ENCODE results near the gene ALLC.
"Not testable (repeated sequence)": the region's sequence is repeated elsewhere in the genome, so short reads cannot be mapped to it uniquely, and the experiment has no call there.

Gene ALLC

DNA sequence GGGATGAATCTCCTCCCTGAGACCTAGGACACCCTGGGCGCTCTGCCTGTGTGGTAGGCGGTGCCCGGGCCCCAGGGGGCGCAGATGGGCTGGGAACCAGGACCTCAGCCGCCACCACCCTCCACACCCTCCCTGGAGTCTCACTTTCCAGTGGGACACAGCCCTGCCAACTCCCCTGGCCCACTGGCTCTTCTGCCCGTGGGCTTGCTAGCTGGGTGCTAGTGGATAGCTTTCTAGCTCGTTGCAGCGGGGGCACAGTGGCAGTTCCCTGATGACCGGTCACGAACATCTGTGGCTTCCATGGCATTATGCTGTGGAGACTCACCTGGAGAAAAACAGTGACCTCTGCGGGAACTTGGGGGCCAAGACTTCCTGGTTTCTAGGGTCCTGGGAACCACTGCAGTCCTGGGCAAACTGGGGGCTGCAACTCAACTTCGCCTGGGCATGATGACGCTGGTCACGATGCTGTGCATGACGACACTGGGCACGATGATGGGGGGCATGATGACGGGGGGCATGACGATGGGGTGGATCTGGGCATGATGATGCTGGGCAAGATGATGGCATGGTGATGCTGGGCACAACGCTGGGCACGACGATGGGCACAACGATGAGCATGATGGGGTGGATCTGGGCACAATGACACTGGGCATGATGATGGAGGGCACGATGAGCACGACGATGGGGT lies 31.0 kb upstream of the ALLC start:
- no peak for DNase-seq

DNA sequence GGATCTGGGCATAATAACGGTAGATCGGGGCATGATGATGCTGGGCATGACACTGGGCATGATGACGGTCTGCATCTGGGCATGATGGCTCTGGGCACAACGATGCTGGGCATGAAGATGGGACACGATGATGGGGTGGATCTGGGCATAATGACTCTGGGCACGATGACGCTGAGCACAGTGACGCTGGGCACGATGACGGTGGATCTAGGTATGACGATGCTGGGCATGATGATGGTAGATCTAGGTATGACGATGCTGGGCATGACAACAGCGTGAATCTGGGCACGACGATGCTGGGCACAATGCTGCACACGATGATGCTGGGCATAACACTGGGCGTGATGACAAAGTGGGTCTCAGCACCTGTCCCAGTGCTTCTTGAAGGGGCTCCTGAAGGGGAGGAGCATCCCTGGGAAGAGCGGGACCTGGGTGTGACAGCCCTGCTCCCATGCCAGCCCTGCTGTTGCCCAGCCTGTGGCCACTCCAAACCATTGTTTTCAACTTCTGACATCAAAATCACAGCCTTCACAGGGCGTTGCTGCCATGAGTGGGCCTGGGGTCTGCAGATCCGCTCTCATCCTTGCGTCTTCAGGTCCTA lies 30.4 kb upstream of the ALLC start:
- DNase-seq = no peak

DNA sequence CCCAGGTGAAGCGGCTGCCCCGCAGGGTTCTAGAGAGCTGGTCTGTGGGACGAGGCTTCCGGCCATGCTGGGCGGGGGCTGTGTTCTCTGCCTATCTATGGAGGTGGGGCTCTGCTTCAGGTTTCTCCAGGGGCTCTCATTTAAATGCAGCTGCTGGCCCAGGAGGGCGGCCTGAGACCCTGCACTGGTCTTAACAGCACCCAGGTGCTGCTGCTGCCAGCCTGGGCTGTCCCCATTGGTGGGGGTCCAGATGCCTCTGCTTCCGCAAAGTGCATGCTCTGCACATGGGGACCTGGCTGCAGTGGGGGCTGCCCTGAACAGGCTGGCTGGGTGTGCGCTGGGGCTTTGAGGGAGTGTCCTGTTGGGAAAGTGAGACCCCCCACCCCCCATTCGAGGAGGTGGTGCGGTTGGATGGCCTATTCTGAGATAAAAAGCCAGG lies 29.7 kb upstream of the ALLC start:
- no peak for DNase-seq

DNA sequence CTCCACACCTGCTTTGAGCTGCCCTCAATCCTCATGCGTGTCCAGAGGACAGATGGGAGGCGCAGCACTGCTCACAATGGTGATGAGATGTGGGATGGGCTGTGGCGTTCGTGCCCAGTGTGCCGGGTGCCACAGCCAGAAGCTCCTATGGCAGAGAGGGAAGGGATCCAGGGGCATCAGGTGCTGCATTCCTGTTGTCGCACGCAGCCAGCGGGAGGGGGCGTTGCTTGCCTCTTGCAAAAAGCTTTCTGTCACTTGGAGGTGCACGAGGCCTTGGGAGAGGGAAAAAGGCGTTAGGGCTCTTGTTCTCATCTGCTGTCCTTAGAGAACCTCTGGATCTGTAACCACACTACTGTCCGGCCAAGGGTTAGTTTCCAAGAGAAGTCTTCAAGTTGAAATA lies 29.2 kb upstream of the ALLC start:
- no peak for DNase-seq

DNA sequence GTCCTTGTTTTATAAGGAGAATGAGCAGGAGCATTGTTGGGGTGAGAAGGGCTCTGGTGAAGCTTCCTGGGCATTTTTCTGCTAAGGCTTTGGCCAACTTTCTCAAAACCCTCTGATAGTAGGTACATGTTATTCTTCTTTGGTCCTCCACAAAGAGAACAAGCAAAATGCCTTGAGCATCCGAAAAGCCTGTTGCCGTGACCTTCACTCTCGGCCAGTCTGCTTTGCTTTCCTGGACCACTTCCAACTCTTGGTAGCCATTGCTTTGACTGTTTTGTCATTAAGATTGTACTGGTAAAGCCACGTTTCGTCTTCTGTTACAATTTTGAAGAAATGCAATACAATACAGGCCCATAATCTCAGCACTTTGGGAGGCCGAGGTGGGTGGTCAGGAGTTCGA lies 27.4 kb upstream of the ALLC start:
- DNase-seq = no peak

DNA sequence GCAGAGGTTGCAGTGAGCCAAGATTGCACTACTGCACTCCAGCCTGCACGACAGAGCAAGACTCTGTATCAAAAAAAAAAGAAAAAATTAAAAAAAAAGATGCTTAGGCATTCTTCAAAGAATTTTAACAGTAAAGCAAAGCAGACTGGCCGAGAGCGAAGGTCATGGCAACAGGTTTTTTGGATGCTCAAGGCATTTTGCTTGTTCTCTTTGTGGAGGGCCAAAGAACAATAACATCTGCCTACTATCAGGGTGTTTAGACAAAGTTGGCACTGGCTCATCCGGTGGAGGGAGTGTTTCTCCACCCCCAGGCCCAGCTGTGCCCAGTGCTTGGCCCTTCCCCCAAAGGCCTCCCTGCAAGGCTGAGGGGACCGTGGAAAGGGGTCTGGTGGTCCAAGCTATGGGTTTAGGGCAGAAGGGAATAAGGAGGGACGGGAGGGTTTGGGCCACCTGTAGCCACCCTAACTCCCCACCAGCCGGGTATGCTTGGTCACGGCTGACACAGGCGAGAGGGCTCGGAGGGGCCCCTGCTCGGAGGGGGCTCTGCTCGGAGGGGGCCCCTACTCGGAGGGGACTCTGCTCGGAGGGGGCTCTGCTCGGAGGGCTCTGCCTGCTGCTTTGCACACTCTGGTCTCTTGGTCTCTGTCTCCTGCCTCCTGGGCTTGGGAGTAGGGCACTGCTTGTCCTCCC lies 26.7 kb upstream of the ALLC start:
- DNase-seq = no peak

DNA sequence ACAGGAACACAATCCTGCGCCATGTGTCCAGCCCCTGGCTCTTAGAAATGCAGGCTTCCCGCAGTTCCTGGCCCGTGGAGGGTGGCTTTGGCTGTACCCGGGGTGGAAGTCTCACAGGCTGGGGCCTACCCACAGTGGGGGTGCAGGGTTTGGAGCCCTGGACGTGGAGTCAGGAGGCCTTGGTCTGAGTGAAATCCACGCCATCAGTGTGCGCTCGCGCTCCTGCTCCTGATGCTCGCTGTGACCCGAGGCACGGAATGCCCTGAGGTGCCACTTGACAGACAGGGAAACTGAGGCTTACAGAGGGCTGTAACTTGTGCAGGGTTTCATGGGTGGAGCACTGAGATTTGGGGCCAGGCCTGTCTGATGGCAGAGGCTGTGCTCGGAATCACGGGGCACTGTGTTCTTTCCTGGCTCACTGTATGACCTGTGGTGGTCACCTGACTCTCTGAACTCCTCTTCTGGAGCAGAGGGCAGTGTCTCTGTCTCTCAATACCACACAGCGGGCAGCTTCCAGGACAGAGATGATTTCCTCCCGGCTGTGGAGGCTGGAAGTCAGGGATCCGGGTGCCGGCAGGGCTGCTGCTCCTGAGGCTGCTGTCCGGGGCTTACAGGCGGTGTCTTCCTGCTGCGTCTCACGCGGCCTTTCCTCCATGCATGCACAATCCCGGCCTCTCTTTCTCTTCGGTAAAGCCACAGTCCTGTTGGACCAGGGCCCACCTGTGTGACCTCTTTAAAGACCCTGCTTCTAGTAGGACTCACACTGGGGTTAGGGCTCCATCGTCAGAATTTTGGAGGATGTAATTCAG lies 25.9 kb upstream of the ALLC start:
- DNase-seq = no peak

DNA sequence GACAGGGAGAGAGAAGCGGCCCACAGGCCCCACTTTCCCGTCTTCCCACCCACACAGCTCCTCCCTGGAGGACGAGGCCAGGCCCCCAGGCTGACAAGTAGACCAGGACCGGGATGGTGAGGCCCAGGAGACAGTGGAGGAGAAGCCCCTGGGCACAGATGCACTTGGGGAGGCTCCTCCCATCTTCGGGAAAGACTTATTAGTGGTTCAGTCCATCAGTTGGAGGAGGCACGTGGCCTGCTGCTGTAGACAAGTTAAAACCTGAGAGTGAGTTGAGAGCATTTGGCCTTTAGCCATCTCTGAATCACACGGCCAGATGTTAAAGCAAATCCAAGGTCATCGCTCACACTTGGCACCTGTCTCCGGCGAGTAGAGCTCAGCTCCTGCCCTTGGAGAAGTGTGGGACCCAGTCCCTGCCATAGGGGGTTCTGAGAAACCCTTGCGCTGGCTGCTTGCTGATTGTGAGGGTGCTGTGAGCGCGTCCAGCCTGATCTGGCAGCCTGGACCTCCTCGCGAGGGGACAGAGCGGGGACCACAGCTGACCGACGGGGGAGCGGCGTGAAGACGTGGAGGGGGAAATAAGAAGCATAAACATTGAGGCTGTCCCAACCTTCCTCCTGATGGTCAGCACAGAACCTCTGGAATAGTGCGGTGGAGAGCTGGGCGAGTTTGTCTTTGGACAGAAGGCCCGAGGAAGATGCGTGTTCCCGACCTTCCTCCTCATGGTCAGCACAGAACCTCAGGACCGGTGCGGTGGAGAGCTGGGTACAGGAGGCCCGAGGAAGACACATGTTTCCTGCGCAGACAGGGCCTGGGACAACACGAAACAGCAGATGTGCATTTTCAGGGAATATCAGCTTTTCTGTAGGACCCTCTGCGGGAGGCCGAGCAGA lies 24.7 kb upstream of the ALLC start:
- no peak for DNase-seq

DNA sequence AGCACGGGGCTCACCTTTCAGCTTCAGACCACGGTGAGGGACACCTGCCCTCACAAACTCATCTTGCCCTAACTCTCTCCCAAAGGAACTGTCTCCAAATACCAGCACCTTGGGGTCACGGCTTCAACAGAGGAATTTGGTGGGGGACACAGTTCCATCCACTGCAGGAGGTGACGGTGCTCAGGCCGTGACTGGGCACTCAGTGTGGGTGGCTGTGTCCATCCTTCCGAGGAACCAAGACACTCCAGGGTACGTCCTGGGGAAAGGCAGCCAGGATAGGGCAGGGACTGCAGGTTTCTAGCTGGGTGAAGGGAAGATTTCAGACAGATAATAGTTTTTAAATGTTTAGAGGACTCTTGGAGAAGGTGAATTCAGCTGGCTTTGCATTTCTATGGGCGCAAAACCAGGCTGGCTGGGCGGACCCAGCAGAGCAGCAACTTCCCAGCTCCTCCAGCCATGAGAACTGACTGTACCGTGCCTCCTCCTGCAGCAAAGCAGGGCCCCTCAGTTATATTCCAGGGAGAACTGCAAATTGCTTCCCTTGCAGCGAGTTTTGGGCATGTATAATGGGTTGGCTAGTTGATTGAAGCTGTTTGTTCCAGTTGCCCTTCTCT lies 23.9 kb upstream of the ALLC start:
- DNase-seq = no peak

DNA sequence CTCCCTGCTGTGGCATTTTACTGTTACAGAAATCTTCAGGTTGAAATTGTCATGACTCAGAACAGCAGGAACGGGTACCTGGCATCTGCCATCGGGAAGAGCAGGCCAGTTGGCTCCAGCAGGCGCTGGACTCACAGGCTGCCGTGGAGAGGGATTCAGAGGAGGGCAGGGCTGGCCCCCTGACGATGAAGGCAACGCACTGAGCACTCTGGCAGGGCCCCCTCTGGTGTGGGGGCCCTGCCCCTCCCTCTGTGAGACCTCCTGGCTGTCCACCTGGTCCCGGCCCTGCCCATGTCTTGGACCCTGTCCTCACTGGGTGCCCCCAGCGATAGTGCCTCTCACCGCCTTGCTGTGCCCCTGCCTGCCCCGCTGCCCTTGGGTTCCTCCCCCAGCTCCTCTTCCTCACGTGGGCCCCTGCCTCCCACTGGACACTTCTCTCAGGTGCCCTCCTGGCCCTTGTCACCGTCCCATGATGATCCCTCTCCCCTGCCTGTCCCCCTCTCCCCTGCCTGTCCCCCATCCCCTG lies 23.3 kb upstream of the ALLC start:
- no peak for DNase-seq

DNA sequence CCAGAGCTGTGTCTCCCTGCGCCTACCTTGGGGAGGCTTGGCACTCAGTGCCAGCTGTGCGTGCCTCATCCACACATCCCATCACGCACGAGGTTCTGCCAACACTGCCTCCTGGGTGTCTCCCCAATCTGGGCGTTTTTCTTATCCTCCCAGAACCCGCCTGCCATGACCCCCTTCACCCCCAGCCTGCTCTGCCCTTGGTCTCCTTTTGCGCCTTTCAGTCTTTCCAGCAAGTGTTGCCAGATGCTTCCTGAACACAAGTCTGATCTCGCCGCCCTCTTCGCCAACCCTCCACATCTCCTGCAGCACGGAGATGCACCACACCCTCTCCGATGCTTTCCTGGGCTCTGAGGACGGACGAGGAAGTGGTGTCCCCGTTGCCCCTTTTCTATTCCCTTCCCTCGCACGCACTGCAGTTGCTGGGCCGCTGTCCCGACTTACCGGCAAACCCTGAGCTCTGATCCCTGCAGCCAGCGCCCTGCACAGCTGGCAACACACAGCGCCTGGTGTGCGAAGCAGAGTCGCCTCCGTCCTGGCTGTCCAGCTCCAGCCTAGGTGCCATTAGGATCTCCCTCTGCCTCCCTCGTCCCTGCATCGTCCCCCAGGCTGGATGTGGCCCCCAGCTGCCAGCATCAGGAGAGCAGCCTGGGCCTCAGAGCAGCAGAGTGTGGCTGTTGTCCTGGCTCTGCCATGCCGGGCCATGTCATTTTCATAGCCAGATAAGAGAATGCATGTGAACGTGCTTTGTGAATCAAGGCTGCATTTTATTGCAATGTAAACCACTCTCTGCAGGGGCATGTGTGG lies 22.6 kb upstream of the ALLC start:
- no peak for DNase-seq

DNA sequence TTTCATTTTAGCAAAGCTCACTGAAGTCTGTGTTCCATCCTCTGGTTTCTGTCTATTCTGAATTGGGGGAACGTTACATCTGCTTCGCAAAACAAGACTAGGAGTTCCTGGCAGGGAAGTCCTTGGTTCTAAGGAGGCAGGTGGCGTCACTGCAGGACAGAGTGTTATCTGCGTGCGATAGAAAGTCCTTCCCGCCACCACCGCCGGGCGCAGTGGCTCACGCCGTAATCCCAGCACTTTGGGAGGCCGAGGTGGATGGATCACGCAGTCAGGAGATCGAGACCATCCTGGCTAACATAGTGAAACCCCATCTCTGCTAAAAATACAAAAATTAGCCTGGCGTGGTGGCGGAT lies 22.0 kb upstream of the ALLC start:
- DNase-seq = not testable (repeated sequence)

DNA sequence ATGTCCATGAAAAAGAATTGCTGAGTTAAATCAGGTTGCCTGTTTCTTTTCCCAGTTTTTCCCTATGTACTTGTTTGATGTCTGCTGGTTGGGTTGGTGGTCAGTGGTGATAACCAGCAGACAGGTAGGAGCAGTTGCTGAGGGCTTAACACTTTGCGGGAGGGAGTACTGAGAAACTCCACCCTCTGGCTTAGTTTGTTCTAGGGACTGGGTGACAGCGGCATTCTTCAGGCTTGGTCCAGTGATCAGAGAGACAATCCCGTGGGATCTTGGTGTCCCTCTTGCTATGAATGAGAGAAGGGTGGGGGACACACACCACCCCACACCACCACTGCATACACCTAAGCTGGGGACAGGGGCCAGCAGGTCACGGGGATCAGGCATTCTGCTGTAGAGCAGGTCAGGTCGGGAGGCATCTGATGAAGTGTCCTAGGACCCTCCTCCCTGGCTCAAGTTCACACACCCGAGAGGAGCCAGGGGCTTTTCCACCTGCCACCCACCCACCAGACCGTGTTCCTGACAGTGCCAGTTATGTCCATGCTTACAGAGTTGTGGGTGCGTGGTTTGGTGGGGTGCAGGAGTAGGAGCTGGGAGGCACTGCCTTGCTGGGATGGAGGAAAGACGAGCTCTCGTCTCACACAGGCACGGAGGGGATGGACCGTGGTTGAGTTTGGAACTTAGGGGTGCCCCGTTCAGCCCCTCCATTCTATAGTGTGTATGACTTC lies 21.3 kb upstream of the ALLC start:
- DNase-seq = no peak

DNA sequence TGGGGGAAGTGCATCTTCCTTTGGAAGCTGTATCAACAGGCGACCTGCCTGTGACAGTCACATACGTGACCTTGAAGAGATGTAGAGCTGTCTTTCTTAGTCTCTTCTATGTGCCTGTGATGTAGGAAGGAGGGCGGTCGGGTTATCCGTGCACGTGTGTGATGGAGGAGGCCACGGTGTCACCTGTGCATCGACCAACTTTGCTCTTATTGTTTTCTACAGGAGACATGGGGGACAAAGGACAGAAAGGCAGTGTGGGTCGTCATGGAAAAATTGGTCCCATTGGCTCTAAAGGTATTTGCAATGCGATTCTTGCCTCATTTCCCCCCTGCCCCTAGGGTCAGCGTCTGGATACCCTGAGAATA lies 20.7 kb upstream of the ALLC start:
- no peak for DNase-seq

DNA sequence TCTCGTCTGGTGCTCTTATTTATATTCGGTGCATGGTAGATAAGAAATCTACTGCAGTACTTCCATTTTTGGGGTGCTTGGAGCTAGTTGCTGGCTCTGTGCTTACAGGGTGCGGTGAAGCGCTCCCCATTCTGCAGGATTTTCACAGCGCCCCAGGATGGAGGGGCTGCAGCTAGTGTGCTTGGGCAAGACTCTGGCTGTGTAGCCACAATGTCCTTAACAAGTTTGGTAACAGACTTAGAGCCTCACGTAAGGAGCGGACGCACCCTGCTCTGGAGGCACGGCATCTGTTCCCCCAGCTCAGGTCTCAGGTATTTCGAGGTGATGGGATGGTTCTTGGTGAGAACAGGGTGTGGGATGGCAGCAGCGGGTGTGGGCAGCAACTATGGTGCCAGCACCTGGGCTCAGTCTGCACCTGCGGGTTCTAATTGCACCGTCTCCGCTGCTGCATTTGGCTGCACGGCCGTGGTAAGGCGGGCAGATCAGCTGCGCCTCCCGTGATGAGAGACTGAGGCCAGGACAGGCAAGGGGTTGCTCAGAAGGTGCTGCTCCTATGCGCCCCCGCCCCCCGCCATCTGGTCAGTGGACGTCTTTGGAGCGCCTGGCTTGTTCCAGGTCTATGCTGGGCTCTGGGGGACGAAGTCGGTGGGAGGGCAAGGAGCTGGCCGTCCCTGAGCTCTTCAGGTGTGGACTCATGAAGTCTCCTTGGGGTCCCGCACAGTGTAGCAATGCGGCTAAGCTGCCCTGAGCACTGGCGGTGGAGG lies 20.1 kb upstream of the ALLC start:
- DNase-seq = no peak

DNA sequence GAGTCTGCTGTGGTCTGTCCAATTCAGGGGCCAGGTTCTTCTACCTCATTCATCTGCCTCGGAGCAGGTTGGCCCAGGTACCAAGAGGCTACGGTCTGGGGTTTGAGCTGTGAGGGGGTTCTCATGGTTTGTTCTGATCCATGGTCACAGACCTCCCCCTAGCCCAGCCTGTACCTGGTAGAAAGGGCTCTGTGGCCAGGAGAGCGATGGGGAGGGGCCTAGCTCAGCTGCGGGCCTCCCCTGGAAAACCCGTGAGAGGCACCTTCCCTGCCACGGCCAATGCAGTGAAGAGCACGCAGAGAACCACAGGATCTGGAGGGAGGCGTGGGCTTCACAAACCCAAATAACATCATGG lies 19.6 kb upstream of the ALLC start:
- no peak for DNase-seq

DNA sequence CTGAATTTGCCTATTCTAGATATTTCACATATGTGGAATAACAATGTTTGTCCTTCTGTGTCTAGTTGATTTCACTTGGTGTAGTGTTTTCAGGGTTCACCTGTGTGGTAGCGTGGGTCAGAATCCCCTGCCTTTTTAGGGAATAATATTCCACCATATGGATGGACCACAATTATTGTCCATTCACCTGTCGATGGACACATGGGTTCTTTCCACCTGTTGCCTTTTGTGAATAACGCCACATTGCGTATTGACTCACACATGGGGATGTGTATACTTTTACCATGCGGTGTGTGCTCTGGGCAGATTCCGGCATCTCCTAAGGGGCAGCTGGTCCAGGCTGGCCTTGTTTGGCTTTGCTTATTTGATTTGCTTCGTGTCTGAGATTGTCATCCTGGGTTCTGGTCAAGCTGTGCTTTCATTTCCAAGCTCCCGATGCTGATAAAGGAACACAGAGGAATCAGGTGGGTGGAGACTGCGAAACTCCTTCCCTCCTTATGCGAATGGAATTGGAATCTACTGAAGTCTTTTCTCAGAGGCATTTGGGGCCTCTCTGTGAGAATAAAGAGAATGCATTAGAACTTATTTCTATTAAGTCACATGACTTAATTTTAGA lies 18.9 kb upstream of the ALLC start:
- DNase-seq = no peak

DNA sequence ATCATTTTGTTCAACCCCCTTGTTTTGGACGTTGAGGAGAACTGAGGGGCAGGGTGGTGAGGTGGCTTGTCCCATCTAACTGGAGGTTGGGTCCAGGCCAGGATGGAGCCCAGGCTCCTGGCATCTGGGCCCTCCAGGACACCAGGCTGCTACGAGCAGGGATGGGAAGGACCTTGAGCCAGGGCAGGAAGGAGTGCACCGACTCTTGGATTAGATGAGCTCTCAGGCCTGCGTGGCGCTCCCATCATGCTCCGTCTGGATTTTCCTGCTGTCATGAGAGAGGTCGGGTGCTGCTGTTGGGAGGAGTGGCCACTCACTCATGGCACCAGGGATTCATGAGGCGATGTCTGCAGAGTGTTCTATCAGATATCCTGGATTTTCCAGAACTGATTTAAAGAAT lies 18.3 kb upstream of the ALLC start:
- no peak for DNase-seq

DNA sequence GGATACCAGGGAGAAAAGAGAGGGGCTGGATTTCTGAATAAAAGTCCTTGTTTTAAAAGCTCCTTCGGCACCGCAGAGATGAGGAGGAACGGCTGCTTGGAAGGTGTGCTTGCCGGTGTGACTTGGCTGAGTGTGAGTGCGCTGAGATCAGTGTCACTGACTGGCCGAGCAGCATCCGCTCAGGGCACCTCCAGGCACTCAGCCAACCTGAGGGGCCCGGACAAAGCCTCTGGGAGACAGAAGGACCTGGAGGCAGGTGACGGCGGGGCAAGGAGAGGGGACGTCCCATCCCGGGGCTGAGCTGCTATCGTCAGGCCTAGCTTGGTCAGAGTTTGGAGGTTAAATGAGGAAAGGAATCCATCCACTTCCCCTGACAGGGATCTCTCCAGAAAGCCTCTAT lies 16.8 kb upstream of the ALLC start:
- DNase-seq = no peak
